Activated CD4-positive, alpha-beta T cell treated with anti-CD3 and anti-CD28 coated beads, Interleukin-2, amount 10 ng/mL, durations not matched to agents 7 days and 5 days (primary cell): ENCODE measurements around the gene CAPN15. TPM values are rescaled to one million over a fixed set of nuclear protein-coding genes. Genes with fewer than 3 reads are reported as not detected.

Experiments used
- CTCF ChIA-PET: fragments of 350-600 bp; sonication (Branson Sonifier 250); formaldehyde crosslinking; loops from one replicate; lab custom pipeline; 2021; ENCODE audit warnings: antibody characterized with exemption; lab: Charles Lee
- POLR2A ChIA-PET: fragments of 350-600 bp; sonication (Branson Sonifier 250); formaldehyde crosslinking; loops from one replicate; lab custom pipeline; 2021; ENCODE audit warnings: antibody characterized with exemption; lab: Charles Lee
- DNase-seq: peaks from one replicate; pipeline ENCODE4 v3.0.0-alpha.2; 2020
- H3K27ac Mint-ChIP-seq: one replicate; pipeline ENCODE4 v1.8.0; 2021; ENCODE audit warnings: mild to moderate bottlenecking, moderate library complexity, mixed read lengths
- H3K27me3 Mint-ChIP-seq: one replicate; pipeline ENCODE4 v1.8.0; 2021; ENCODE audit warnings: mixed read lengths
- H3K36me3 Mint-ChIP-seq: one replicate; pipeline ENCODE4 v1.8.0; 2021; ENCODE audit warnings: low read depth, mixed read lengths
- H3K4me1 Mint-ChIP-seq: one replicate; pipeline ENCODE4 v1.8.0; 2021; ENCODE audit warnings: mixed read lengths
- H3K4me3 Mint-ChIP-seq: one replicate; pipeline ENCODE4 v1.8.0; 2021; ENCODE audit warnings: mild to moderate bottlenecking, moderate library complexity, mixed read lengths
- H3K9me3 Mint-ChIP-seq: one replicate; pipeline ENCODE4 v1.8.0; 2021; ENCODE audit warnings: mixed read lengths
- total RNA-seq, 2 experiments: library from RNA; stranded (reverse); gene quantifications; one replicate each; pipeline ENCODE4 v1.2.3, GENCODE V29; 2021

Gene CAPN15
- total RNA-seq, 2 experiments from 2014 or later: 59.1 to 72.1 TPM

GRCh38 chr16:567373-568256 is 40.1 kb downstream of the CAPN15 start:
- Mint-ChIP-seq H3K27me3 (peaks cover 2% of the 10 kb centered on the region), H3K36me3 (no peaks in the 10 kb centered on the region), H3K27ac (peak overlapping the region; percentile 86), H3K4me1 (peaks cover 31% of the 10 kb centered on the region), H3K4me3 (peak overlapping the region; percentile 60), H3K9me3 (no peaks in the 10 kb centered on the region)
- ChIA-PET POLR2A (no interaction called here), CTCF (interaction anchor here (0.5 to 1.2 kb wide), 2 partner anchors 9 to 17 kb away, joined by 3 to 4 read pairs; no protein-coding TSS in a partner anchor)
- no peak for DNase-seq

GRCh38 chr16:568401-569258 is 41.1 kb downstream of the CAPN15 start:
- H3K36me3 Mint-ChIP-seq: no peaks in the 10 kb centered on the region
- H3K27ac Mint-ChIP-seq: peak overlapping the region; percentile 93
- peak overlapping the region; percentile 83 for H3K4me3 Mint-ChIP-seq
- no peaks in the 10 kb centered on the region for H3K9me3 Mint-ChIP-seq
- ChIA-PET POLR2A (no interaction called here), CTCF (interaction anchor here (0.5 kb wide), 1 partner anchor 8 kb away, joined by 4 read pairs; no protein-coding TSS in a partner anchor)
- H3K27me3 Mint-ChIP-seq: no peaks in the 10 kb centered on the region
- no peak for DNase-seq
- H3K4me1 Mint-ChIP-seq: peaks cover 31% of the 10 kb centered on the region

- ChIA-PET CTCF (no interaction called here), POLR2A (no interaction called here)
- H3K27me3 Mint-ChIP-seq: no peaks in the 10 kb centered on the region
- H3K27ac Mint-ChIP-seq: peak within 1 kb of the TSS; percentile 93
- H3K9me3 Mint-ChIP-seq: no peaks in the 10 kb centered on the region
- H3K4me3 Mint-ChIP-seq: peak within 1 kb of the TSS; percentile 83
- DNase-seq: peak; percentile 63
- peaks cover 31% of the 10 kb centered on the region for H3K4me1 Mint-ChIP-seq
- H3K36me3 Mint-ChIP-seq: no peaks in the 10 kb centered on the region
Observed at GRCh38 chr16:569445-570254, 42.1 kb downstream of the CAPN15 start, which contains the start of gene PIGQ. PIGQ (plus strand) TSS chr16:569968; CDS start chr16:574075, 4,107 bp downstream.

- Mint-ChIP-seq H3K27me3 (no peaks in the 10 kb centered on the region), H3K9me3 (no peaks in the 10 kb centered on the region), H3K27ac (no peak overlapping the region), H3K36me3 (no peaks in the 10 kb centered on the region), H3K4me1 (peaks cover 21% of the 10 kb centered on the region), H3K4me3 (no peak overlapping the region)
- DNase-seq: no peak
- ChIA-PET CTCF (no interaction called here), POLR2A (no interaction called here)
Observed at GRCh38 chr16:572865-573650, 45.5 kb downstream of the CAPN15 start.

- ChIA-PET POLR2A (no interaction called here), CTCF (no interaction called here)
- H3K27ac Mint-ChIP-seq: no peak overlapping the region
- H3K4me3 Mint-ChIP-seq: no peak overlapping the region
- DNase-seq: no peak
- H3K9me3 Mint-ChIP-seq: no peaks in the 10 kb centered on the region
- H3K27me3 Mint-ChIP-seq: no peaks in the 10 kb centered on the region
- peaks cover 17% of the 10 kb centered on the region for H3K4me1 Mint-ChIP-seq
- H3K36me3 Mint-ChIP-seq: no peaks in the 10 kb centered on the region
Observed at GRCh38 chr16:574021-574760, 46.7 kb downstream of the CAPN15 start.

- DNase-seq: no peak
Observed at GRCh38 chr16:575354-576196, 48.1 kb downstream of the CAPN15 start.

GRCh38 chr16:576197-576822 is 48.8 kb downstream of the CAPN15 start:
- ChIA-PET POLR2A (no interaction called here), CTCF (interaction anchor here (0.9 kb wide), 1 partner anchor 1130 kb away, joined by 3 read pairs; the partner anchor contains the start of gene MAPK8IP3)
- Mint-ChIP-seq H3K4me3 (no peak overlapping the region), H3K4me1 (peaks cover 7% of the 10 kb centered on the region), H3K36me3 (no peaks in the 10 kb centered on the region), H3K9me3 (no peaks in the 10 kb centered on the region), H3K27ac (peak overlapping the region; percentile 64), H3K27me3 (no peaks in the 10 kb centered on the region)
- no peak for DNase-seq

More at GRCh38 chr16:575354-576196, 48.1 kb downstream of the CAPN15 start:
- Mint-ChIP-seq H3K4me3 (no peak overlapping the region), H3K27me3 (no peaks in the 10 kb centered on the region), H3K36me3 (no peaks in the 10 kb centered on the region), H3K9me3 (no peaks in the 10 kb centered on the region), H3K4me1 (peaks cover 14% of the 10 kb centered on the region), H3K27ac (no peak overlapping the region)
- CTCF ChIA-PET: no interaction called here
- POLR2A ChIA-PET: no interaction called here

GRCh38 chr16:576823-577201 is 49.3 kb downstream of the CAPN15 start:
- Mint-ChIP-seq H3K27ac (peak overlapping the region; percentile 64), H3K27me3 (no peaks in the 10 kb centered on the region), H3K4me3 (no peak overlapping the region), H3K36me3 (no peaks in the 10 kb centered on the region), H3K4me1 (peaks cover 2% of the 10 kb centered on the region), H3K9me3 (no peaks in the 10 kb centered on the region)
- ChIA-PET CTCF (interaction anchor here (0.7 to 0.9 kb wide), 2 partner anchors 9 to 1129 kb away, joined by 3 to 4 read pairs; partner anchors contain the start of gene MAPK8IP3), POLR2A (no interaction called here)
- DNase-seq: no peak

GRCh38 chr16:577796-578195 is 50.3 kb downstream of the CAPN15 start:
- POLR2A ChIA-PET: no interaction called here
- Mint-ChIP-seq H3K27ac (no peak overlapping the region), H3K4me3 (no peak overlapping the region), H3K36me3 (no peaks in the 10 kb centered on the region), H3K4me1 (no peaks in the 10 kb centered on the region), H3K27me3 (no peaks in the 10 kb centered on the region), H3K9me3 (no peaks in the 10 kb centered on the region)
- no peak for DNase-seq
- CTCF ChIA-PET: interaction anchor here (1.4 kb wide), 1 partner anchor 11 kb away, joined by 4 read pairs; no protein-coding TSS in a partner anchor

GRCh38 chr16:578232-578869 is 50.8 kb downstream of the CAPN15 start:
- CTCF ChIA-PET: interaction anchor here (1.4 kb wide), 1 partner anchor 10 kb away, joined by 4 read pairs; no protein-coding TSS in a partner anchor
- Mint-ChIP-seq H3K27ac (no peak overlapping the region), H3K27me3 (no peaks in the 10 kb centered on the region), H3K9me3 (no peaks in the 10 kb centered on the region), H3K4me3 (no peak overlapping the region), H3K4me1 (no peaks in the 10 kb centered on the region), H3K36me3 (no peaks in the 10 kb centered on the region)
- POLR2A ChIA-PET: no interaction called here
- DNase-seq: no peak
